Suppressor macrophage treated with lipopolysaccharide for 4 hours (primary cell): Measurements from ENCODE around the gene SPTBN4.
A peak's percentile ranks its signal among the peaks of the same experiment; 100 is the strongest.

Experiments used
- DNase-seq: peaks from one replicate; pipeline ENCODE4 v3.0.0-alpha.2; 2020

Gene SPTBN4

GRCh38 chr19:40567750-40568494, 101.1 kb downstream of the SPTBN4 start:
- no peak for DNase-seq

- DNase-seq: peak; percentile 99
These were observed 103.7 kb downstream of the SPTBN4 start for GRCh38 chr19:40570313-40571004.

- DNase-seq: no peak
These were observed 104.2 kb downstream of the SPTBN4 start for GRCh38 chr19:40571005-40571318.

- no peak for DNase-seq
These were observed 105.2 kb downstream of the SPTBN4 start for GRCh38 chr19:40571831-40572495.

GRCh38 chr19:40575326-40575725, 108.5 kb downstream of the SPTBN4 start:
- no peak for DNase-seq

- no peak for DNase-seq
These were observed 109.4 kb downstream of the SPTBN4 start for GRCh38 chr19:40576151-40576584.

- peak; percentile 98 for DNase-seq
These were observed 110.0 kb downstream of the SPTBN4 start, which contains the start of gene SHKBP1 for GRCh38 chr19:40576585-40577451. SHKBP1 (plus strand) TSS chr19:40576873; CDS start chr19:40576900, 27 bp downstream.

- peak; percentile 63 for DNase-seq
These were observed 111.7 kb downstream of the SPTBN4 start for GRCh38 chr19:40578442-40578908.

GRCh38 chr19:40580619-40581018, 113.8 kb downstream of the SPTBN4 start:
- no peak for DNase-seq

GRCh38 chr19:40581531-40581930, 114.7 kb downstream of the SPTBN4 start:
- no peak for DNase-seq

GRCh38 chr19:40582467-40582866, 115.7 kb downstream of the SPTBN4 start:
- DNase-seq: no peak

- no peak for DNase-seq
These were observed 116.5 kb downstream of the SPTBN4 start for GRCh38 chr19:40583283-40583682.

- no peak for DNase-seq
These were observed 117.2 kb downstream of the SPTBN4 start for GRCh38 chr19:40584007-40584406.

GRCh38 chr19:40585241-40585981, 118.6 kb downstream of the SPTBN4 start:
- peak; percentile 91 for DNase-seq

- no peak for DNase-seq
These were observed 119.2 kb downstream of the SPTBN4 start for GRCh38 chr19:40585982-40586422.

GRCh38 chr19:40586611-40587010, 119.8 kb downstream of the SPTBN4 start:
- DNase-seq: no peak

- no peak for DNase-seq
These were observed 121.5 kb downstream of the SPTBN4 start for GRCh38 chr19:40588110-40588854.

- no peak for DNase-seq
These were observed 122.2 kb downstream of the SPTBN4 start for GRCh38 chr19:40588926-40589569.

GRCh38 chr19:40589591-40590429, 123.0 kb downstream of the SPTBN4 start:
- no peak for DNase-seq
